Brain microvascular endothelial cell (primary cell): ENCODE data around the gene AGBL5.

Experiments used
- DNase-seq: peaks from one replicate; pipeline ENCODE4 v3.0.0-alpha.2; 2020
- H3K27ac ChIP-seq: fragments of 250-450 bp; sonication (Bioruptor Pico); 2 replicates; pipeline ENCODE4 v1.5.1; 2020; ENCODE audit warnings: mild to moderate bottlenecking, moderate library complexity
- H3K27me3 ChIP-seq: fragments of 250-450 bp; sonication (Bioruptor Pico); replicated peaks from 2 replicates; pipeline ENCODE4 v1.5.1; 2020; ENCODE audit warnings: mild to moderate bottlenecking
- H3K36me3 ChIP-seq: fragments of 250-450 bp; sonication (Bioruptor Pico); replicated peaks from 2 replicates; pipeline ENCODE4 v1.5.1; 2020; ENCODE audit warnings: mild to moderate bottlenecking
- H3K4me3 ChIP-seq: 2 replicates; pipeline ENCODE4 v1.5.1; 2011; ENCODE audit warnings: low read depth, mild to moderate bottlenecking, control low read depth, low read length, moderate library complexity
- in situ Hi-C: cut with HindIII; loops from 2 replicates; pipeline ENCODE4 v1.10.0; 2017; ENCODE audit warnings: low sequenced_read_pairs, low pct_ligation_motif_present
- TF ChIP-seq, protein P1 (sequence below): IDR thresholded peaks from 2 replicates; pipeline ENCODE4 v1.5.1; 2011; ENCODE audit warnings: low read depth, mild to moderate bottlenecking, moderate library complexity, low read length, control low read depth, inconsistent platforms; ENCODE audit errors: missing control alignments

The AGBL5 gene

DNA sequence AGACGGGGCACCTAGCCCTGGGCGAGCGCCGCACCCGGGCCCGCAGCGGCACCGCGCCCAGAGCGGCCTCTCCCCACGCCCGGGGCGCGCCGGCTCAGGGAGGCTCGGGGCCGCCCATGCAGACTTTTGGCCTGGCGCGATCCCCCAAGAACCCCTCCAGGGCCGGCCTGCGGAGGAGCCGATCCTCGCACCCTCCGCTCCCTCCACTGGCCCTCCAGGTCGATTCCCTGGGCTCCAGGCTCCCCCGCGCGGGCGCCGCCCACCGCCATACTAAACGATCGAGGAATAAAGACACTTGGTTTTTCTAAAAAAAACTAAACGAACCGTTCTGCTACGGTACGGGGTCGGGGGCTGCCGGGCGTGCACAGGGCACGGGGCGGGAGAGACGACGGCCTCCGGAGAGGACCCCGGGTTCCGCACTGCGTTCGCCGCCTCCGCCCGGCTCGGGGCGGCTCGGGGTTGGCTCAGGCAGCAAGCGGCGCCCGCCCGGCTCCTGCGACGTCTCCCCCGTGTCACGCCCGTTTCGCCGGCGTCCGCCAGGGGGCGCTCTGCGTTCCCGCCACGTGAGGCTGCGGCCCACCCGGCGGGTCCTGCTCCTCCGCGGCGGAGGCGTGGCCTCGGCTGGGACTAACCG, 34.7 kb downstream of the AGBL5 start:
- H3K27ac ChIP-seq = peak overlapping the region; percentile 53
- peak overlapping the region; percentile 59 for H3K4me3 ChIP-seq
- TF ChIP-seq, protein P1, sequence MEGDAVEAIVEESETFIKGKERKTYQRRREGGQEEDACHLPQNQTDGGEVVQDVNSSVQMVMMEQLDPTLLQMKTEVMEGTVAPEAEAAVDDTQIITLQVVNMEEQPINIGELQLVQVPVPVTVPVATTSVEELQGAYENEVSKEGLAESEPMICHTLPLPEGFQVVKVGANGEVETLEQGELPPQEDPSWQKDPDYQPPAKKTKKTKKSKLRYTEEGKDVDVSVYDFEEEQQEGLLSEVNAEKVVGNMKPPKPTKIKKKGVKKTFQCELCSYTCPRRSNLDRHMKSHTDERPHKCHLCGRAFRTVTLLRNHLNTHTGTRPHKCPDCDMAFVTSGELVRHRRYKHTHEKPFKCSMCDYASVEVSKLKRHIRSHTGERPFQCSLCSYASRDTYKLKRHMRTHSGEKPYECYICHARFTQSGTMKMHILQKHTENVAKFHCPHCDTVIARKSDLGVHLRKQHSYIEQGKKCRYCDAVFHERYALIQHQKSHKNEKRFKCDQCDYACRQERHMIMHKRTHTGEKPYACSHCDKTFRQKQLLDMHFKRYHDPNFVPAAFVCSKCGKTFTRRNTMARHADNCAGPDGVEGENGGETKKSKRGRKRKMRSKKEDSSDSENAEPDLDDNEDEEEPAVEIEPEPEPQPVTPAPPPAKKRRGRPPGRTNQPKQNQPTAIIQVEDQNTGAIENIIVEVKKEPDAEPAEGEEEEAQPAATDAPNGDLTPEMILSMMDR = peak; percentile 61
- in situ Hi-C loops = no loop called here
- H3K36me3 ChIP-seq = peaks cover 3% of the 10 kb centered on the region
- no peaks in the 10 kb centered on the region for H3K27me3 ChIP-seq
- peak; percentile 86 for DNase-seq

DNA sequence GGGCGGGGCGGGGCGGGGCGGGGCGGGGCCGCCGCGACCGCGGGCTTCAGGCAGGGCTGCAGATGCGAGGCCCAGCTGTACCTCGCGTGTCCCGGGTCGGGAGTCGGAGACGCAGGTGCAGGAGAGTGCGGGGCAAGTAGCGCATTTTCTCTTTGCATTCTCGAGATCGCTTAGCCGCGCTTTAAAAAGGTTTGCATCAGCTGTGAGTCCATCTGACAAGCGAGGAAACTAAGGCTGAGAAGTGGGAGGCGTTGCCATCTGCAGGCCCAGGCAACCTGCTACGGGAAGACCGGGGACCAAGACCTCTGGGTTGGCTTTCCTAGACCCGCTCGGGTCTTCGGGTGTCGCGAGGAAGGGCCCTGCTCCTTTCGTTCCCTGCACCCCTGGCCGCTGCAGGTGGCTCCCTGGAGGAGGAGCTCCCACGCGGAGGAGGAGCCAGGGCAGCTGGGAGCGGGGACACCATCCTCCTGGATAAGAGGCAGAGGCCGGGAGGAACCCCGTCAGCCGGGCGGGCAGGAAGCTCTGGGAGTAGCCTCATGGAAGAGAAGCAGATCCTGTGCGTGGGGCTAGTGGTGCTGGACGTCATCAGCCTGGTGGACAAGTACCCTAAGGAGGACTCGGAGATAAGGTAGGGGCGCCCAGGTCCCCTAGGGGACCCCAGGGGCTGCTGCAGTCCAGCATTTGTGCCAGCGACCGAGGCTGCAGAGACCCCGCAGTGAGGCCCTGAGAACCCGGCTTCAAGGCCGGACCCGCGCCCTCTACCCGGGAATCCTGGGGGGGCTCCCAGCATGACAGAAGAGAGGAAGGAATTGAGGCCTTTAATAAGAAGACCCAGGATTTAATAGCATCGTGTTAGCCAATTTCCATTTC, 35.5 kb downstream of the AGBL5 start, which contains the start of gene KHK:
Gene KHK, plus strand, starts transcription at position 49 of the 870 bp plus-strand sequence. Its CDS starts 488 bp downstream, at position 537.
- peaks cover 3% of the 10 kb centered on the region for H3K36me3 ChIP-seq
- in situ Hi-C loops = no loop called here
- TF ChIP-seq, protein P1 = no peak
- H3K27ac ChIP-seq = peak within 1 kb of the TSS; percentile 53
- H3K4me3 ChIP-seq = peak within 1 kb of the TSS; percentile 59
- no peak for DNase-seq
- no peaks in the 10 kb centered on the region for H3K27me3 ChIP-seq

DNA sequence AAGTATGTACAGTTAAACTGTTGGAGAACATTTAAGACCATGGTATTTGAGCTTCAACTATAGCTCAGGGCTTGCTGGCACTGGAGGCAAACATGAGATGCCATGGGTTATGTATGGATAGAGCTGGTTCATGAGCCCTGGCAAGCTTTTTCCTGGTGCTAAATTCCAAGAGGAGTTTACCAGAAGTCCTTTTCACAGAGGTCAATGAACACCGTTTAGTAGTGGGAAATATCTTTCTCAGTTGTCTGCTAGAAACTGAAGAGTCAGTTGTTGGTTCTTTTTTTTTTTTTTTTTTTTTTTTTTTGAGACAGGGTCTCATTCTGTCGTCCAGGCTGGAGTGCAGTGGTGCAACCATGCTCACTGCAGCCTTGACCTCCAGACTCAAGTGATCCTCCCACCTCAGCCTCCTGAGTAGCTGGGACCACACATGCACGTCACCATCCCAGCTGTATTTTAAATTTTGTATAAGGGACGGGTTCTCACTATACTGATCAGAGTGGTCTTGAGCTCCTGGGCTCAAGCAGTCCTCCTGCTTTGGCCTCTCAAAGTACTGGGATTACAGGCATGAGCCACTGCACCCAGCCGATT, 36.4 kb downstream of the AGBL5 start:
- Histone ChIP-seq H3K4me3 (no peak overlapping the region), H3K36me3 (peaks cover 3% of the 10 kb centered on the region), H3K27me3 (no peaks in the 10 kb centered on the region), H3K27ac (no peak overlapping the region)
- DNase-seq = no peak
- TF ChIP-seq, protein P1 = no peak
- in situ Hi-C loops = no loop called here

DNA sequence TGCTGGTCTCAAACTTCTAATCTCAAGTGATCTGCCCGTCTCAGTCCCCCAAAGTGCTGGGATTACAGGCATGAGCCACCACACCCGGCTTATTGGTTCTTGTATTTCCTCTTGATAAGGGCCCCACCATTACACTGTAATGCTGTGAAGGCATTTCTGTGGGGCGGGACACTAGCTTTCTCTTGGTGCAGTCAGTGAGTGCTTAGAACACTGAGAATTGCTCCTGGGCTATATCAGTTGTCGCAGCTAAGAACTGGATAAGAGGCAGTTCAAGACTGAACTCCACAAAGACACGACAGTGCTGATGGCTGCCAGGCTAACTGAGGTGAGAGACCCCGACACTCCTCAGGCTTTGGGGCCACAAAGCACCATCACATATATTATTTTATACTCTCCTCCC, 37.2 kb downstream of the AGBL5 start:
- in situ Hi-C loops = no loop called here
- H3K27me3 ChIP-seq = no peaks in the 10 kb centered on the region
- H3K4me3 ChIP-seq = no peak overlapping the region
- no peak for DNase-seq
- H3K27ac ChIP-seq = no peak overlapping the region
- TF ChIP-seq, protein P1 = no peak
- no peaks in the 10 kb centered on the region for H3K36me3 ChIP-seq

GRCh38 chr2:27089111-27089954, 37.9 kb downstream of the AGBL5 start:
- TF ChIP-seq, protein P1 = no peak
- no peak for DNase-seq
- Histone ChIP-seq H3K27me3 (no peaks in the 10 kb centered on the region), H3K27ac (no peak overlapping the region), H3K36me3 (no peaks in the 10 kb centered on the region), H3K4me3 (no peak overlapping the region)
- in situ Hi-C loops = no loop called here
